Liver (tissue), 9 donors: ENCODE data around the gene HIVEP2. TPM values are rescaled to one million over a fixed set of nuclear protein-coding genes. Genes with fewer than 3 reads are reported as not detected.

ENCODE experiments used
- DNase-seq: peaks from one replicate; pipeline ENCODE4 v3.0.0-alpha.2; 2017; ENCODE audit warnings: low spot score
- H3K27ac ChIP-seq, 2 donors: one replicate each; pipeline ENCODE4 v1.7.0; 2013; ENCODE audit warnings: inconsistent platforms in 2 of 2, low read length in 2 of 2, control low read depth in 1 of 2, low read depth in 1 of 2, mild to moderate bottlenecking in 1 of 2
- H3K27me3 ChIP-seq, 4 donors: one replicate each; pipeline versions ENCODE4 v1.6.1 to v1.7.0; 2013; ENCODE audit warnings: low read length in 3 of 4, inconsistent platforms in 1 of 4, mild to moderate bottlenecking in 1 of 4, moderate library complexity in 1 of 4; ENCODE audit not compliant: control insufficient read depth in 4 of 4, insufficient read depth in 4 of 4
- H3K36me3 ChIP-seq, 4 donors: one replicate each; pipeline versions ENCODE4 v1.6.1 to v1.7.0; 2013; ENCODE audit warnings: low read length in 3 of 4, mild to moderate bottlenecking in 3 of 4, low read depth in 1 of 4, moderate library complexity in 1 of 4; ENCODE audit not compliant: control insufficient read depth in 4 of 4, insufficient read depth in 3 of 4
- H3K4me1 ChIP-seq, 4 donors: one replicate each; pipeline versions ENCODE4 v1.6.1 to v1.7.0; 2013; ENCODE audit warnings: low read length in 3 of 4, mild to moderate bottlenecking in 3 of 4, moderate library complexity in 1 of 4; ENCODE audit not compliant: control insufficient read depth in 4 of 4, insufficient read depth in 4 of 4
- H3K4me3 ChIP-seq, 3 donors: one replicate each; pipeline versions ENCODE4 v1.6.1 to v1.7.0; 2013; ENCODE audit warnings: low read length in 3 of 3, control low read depth in 1 of 3, low read depth in 1 of 3, mild to moderate bottlenecking in 1 of 3
- H3K9ac ChIP-seq, 2 donors: one replicate each; pipeline ENCODE4 v1.7.0; 2013; ENCODE audit warnings: low read length in 2 of 2, mild to moderate bottlenecking in 2 of 2, moderate library complexity in 2 of 2, control low read depth in 1 of 2, low read depth in 1 of 2
- H3K9me3 ChIP-seq, 4 donors: one replicate each; pipeline versions ENCODE4 v1.6.1 to v1.7.0; 2013; ENCODE audit warnings: low read length in 3 of 4; ENCODE audit not compliant: control insufficient read depth in 4 of 4
- EGR1 ChIP-seq, 2 donors: IDR thresholded peaks; 2 replicates each; pipeline ENCODE4 v1.6.1; 2016 to 2018; ENCODE audit warnings: antibody characterized with exemption in 2 of 2, low read depth in 2 of 2
- FOXA1 ChIP-seq: IDR thresholded peaks from 2 replicates; pipeline ENCODE4 v1.6.1; 2016; ENCODE audit warnings: antibody characterized with exemption
- FOXA2 ChIP-seq: IDR thresholded peaks from 2 replicates; pipeline ENCODE4 v1.6.1; 2016; ENCODE audit warnings: antibody characterized with exemption
- GABPA ChIP-seq, 2 donors: IDR thresholded peaks in 1 of 2; conservative IDR thresholded peaks in 1 of 2; 2 replicates each; pipeline ENCODE4 v1.6.1; 2016; ENCODE audit warnings: antibody characterized with exemption in 2 of 2, mild to moderate bottlenecking in 1 of 2, moderate library complexity in 1 of 2
- HNF4A ChIP-seq, 2 donors: conservative IDR thresholded peaks; 2 replicates each; pipeline ENCODE4 v1.6.1; 2016; ENCODE audit warnings: antibody characterized with exemption in 2 of 2, mild to moderate bottlenecking in 2 of 2
- HNF4G ChIP-seq: IDR thresholded peaks from 2 replicates; pipeline ENCODE4 v1.6.1; 2016; ENCODE audit warnings: antibody characterized with exemption
- JUND ChIP-seq, 2 donors: IDR thresholded peaks; 2 replicates each; pipeline ENCODE4 v1.6.1; 2016; ENCODE audit warnings: antibody characterized with exemption in 2 of 2
- NR2F2 ChIP-seq: IDR thresholded peaks from 2 replicates; pipeline ENCODE4 v1.6.1; 2016; ENCODE audit warnings: antibody characterized with exemption
- RAD21 ChIP-seq, 2 donors: IDR thresholded peaks; 2 replicates each; pipeline ENCODE4 v1.6.1; 2016; ENCODE audit warnings: antibody characterized with exemption in 2 of 2, mild to moderate bottlenecking in 2 of 2
- SP1 ChIP-seq: IDR thresholded peaks from 2 replicates; pipeline ENCODE4 v1.6.1; 2018; ENCODE audit warnings: antibody characterized with exemption, mild to moderate bottlenecking
- TAF1 ChIP-seq: conservative IDR thresholded peaks from 2 replicates; pipeline ENCODE4 v1.6.1; 2016; ENCODE audit warnings: antibody characterized with exemption, mild to moderate bottlenecking
- YY1 ChIP-seq: IDR thresholded peaks from 2 replicates; pipeline ENCODE4 v1.6.1; 2016; ENCODE audit warnings: antibody characterized with exemption, mild to moderate bottlenecking
- WGBS: extraction: QIAGEN DNeasy Blood & Tissue Kit; methylation state at CpG from one replicate; pipeline ENCODE4 v1.1.7; 2013; 5-methylcytosine and 5-hydroxymethylcytosine counted together
- polyA plus RNA-seq, 2 donors: library from polyadenylated mRNA; stranded (reverse) in 1 of 2; unstranded in 1 of 2; fragments of 200-250 nt in 1 of 2; fragments of >200 nt in 1 of 2; fragmentation: Nextera tagmentation in 1 of 2; extraction: Ambion mirVana in 1 of 2; gene quantifications; one replicate each; pipeline versions ENCODE4 v1.2.1 to v1.2.3, GENCODE V29; 2013 to 2015
- total RNA-seq, 2 donors: library from RNA; depleted of rRNA; stranded (reverse); fragments of >200 nt; gene quantifications; one replicate each; pipeline ENCODE4 v1.2.3, GENCODE V29; 2014
- TF ChIP-seq, protein P1 (sequence below): fragments of 150-350 bp; IDR thresholded peaks from 2 replicates; pipeline ENCODE4 v1.5.1; 2017; ENCODE audit warnings: improper control_type of control experiment, low read depth, low read length; ENCODE audit not compliant: missing input control
- TF ChIP-seq, protein P2 (sequence below): IDR thresholded peaks from 2 replicates; pipeline ENCODE4 v1.6.1; 2016; ENCODE audit warnings: antibody characterized with exemption
- TF ChIP-seq, protein P3 (sequence below): IDR thresholded peaks from 2 replicates; pipeline ENCODE4 v1.6.1; 2016; ENCODE audit warnings: antibody characterized with exemption
- TF ChIP-seq, protein P4 (sequence below): IDR thresholded peaks from 2 replicates; pipeline ENCODE4 v1.6.1; 2016; ENCODE audit warnings: antibody characterized with exemption, mild to moderate bottlenecking
- donor health status: healthy.
- donor health status: healthy.
- donor health status: healthy.
- donor health status: healthy.
- donor health status: healthy.

Gene HIVEP2
- total and polyA plus RNA-seq, 4 donors = 0.82 to 6.6 (median 1.3) TPM

DNA sequence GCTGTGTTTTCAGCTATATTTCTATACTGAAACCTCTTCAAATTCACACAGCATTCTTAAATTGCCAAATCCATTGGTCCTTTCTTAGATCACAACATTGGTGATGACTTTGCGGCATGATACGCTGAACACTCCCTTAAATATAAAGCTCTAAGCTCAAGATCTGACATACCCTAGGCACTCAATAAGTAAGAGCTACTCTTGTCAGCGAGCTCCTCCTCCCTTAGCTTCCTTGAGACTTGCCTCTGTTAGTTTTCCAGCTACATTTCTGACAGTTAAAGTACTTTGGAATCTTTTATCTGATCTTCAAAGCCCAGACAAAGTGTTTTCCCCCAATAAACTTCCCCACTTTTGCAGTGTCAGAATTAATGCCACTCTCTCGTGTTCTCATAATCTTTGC lies 117.0 kb downstream of the HIVEP2 start (continued):
- TF ChIP-seq, protein P1, sequence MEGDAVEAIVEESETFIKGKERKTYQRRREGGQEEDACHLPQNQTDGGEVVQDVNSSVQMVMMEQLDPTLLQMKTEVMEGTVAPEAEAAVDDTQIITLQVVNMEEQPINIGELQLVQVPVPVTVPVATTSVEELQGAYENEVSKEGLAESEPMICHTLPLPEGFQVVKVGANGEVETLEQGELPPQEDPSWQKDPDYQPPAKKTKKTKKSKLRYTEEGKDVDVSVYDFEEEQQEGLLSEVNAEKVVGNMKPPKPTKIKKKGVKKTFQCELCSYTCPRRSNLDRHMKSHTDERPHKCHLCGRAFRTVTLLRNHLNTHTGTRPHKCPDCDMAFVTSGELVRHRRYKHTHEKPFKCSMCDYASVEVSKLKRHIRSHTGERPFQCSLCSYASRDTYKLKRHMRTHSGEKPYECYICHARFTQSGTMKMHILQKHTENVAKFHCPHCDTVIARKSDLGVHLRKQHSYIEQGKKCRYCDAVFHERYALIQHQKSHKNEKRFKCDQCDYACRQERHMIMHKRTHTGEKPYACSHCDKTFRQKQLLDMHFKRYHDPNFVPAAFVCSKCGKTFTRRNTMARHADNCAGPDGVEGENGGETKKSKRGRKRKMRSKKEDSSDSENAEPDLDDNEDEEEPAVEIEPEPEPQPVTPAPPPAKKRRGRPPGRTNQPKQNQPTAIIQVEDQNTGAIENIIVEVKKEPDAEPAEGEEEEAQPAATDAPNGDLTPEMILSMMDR = no peak

DNA sequence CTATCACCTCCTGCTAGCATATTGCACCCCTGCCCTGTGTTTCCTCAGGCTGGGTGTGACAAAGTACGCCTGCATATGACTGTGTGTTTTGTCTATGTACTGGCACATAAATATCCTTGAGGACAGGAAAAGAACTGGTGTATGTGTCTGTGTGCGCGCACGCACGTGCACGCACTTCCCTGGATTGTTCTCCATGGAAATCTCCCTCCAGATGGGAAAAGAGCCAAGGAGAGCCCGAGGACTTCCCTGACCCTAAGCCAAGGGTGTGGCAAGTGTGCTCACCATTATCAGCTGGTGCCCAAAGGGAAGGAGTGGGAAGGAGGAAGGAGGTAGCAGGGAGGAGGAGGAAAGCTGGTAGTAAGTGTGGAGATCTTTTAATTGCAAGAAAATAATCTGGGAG lies 117.6 kb downstream of the HIVEP2 start:
- H3K9me3 ChIP-seq = no peaks in the 10 kb centered on the region
- H3K4me1 ChIP-seq = peaks cover 0 to 5% (median 2%) of the 10 kb centered on the region in 4 donors
- DNase-seq = no peak
- no peak overlapping the region for H3K9ac ChIP-seq
- TF ChIP-seq, protein P2, sequence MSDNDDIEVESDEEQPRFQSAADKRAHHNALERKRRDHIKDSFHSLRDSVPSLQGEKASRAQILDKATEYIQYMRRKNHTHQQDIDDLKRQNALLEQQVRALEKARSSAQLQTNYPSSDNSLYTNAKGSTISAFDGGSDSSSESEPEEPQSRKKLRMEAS = no peak
- TF ChIP-seq NR2F2 (peak; percentile 86), RAD21 (IDR thresholded peaks at IDR 0.05) (peak in 1 of 2 donors; percentile 13)
- no peak overlapping the region for H3K27ac ChIP-seq
- no peaks in the 10 kb centered on the region for H3K36me3 ChIP-seq
- H3K4me3 ChIP-seq = no peak overlapping the region
- 81% methylated on average over 7 of the region's 7 CpGs for WGBS
- H3K27me3 ChIP-seq = no peaks in the 10 kb centered on the region

DNA sequence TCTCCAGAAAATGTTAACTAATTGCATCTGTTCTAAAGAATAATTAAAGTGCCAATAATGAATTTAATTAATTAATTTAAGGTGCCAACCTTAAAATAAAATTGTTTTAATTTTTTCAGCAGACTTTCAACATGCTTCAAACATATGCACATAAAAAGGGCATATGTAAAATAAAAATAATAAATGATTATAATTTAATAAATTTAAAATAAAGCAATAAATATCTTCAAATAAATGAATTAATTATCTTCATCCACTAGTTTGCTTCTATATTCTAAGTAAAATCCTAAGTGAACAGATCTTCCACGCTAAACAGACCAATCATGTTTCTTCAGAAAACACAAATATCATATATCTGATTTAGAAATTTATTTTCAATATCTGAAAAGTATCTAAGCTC lies 119.2 kb downstream of the HIVEP2 start:
- WGBS = 99% methylated on average over 1 of the region's 1 CpG
- H3K9me3 ChIP-seq = no peaks in the 10 kb centered on the region
- DNase-seq = no peak
- no peak overlapping the region for H3K4me3 ChIP-seq
- no peak overlapping the region for H3K9ac ChIP-seq
- no peaks in the 10 kb centered on the region for H3K36me3 ChIP-seq
- no peaks in the 10 kb centered on the region for H3K27me3 ChIP-seq
- TF ChIP-seq HNF4A (conservative IDR thresholded peaks at IDR 0.05) (no peak), NR2F2 (no peak)
- peaks cover 5 to 20% (median 14%) of the 10 kb centered on the region in 4 donors for H3K4me1 ChIP-seq
- H3K27ac ChIP-seq = no peak overlapping the region

DNA sequence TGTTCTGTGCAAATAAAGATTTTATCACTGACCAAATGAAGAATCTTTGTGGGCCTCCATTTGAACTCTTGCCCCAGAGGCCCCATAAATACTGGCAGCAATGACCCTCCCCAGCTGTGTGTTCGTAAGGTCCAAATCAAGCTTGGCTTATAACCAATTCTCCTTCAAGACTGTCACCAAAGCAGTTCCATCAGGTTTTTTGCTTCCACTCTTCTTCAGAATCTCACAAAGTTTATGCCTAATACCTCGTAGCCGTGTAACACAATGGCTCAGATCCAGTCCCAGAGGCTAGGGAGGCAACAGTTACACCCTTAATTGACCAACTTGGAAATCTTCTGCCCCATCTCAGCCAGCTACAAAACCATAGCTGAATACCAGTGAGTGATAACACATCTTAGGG lies 120.5 kb downstream of the HIVEP2 start:
- no peak for DNase-seq
- Histone ChIP-seq H3K27ac (no peak overlapping the region), H3K4me1 (peaks cover 5 to 31% (median 24%) of the 10 kb centered on the region in 4 donors), H3K9ac (no peak overlapping the region), H3K9me3 (no peaks in the 10 kb centered on the region), H3K36me3 (no peaks in the 10 kb centered on the region), H3K4me3 (no peak overlapping the region), H3K27me3 (no peaks in the 10 kb centered on the region)
- TF ChIP-seq, protein P3, sequence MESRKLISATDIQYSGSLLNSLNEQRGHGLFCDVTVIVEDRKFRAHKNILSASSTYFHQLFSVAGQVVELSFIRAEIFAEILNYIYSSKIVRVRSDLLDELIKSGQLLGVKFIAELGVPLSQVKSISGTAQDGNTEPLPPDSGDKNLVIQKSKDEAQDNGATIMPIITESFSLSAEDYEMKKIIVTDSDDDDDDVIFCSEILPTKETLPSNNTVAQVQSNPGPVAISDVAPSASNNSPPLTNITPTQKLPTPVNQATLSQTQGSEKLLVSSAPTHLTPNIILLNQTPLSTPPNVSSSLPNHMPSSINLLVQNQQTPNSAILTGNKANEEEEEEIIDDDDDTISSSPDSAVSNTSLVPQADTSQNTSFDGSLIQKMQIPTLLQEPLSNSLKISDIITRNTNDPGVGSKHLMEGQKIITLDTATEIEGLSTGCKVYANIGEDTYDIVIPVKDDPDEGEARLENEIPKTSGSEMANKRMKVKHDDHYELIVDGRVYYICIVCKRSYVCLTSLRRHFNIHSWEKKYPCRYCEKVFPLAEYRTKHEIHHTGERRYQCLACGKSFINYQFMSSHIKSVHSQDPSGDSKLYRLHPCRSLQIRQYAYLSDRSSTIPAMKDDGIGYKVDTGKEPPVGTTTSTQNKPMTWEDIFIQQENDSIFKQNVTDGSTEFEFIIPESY = no peak
- TF ChIP-seq TAF1 = no peak
- TF ChIP-seq, protein P2 = no peak
- TF ChIP-seq GABPA (IDR thresholded peaks at IDR 0.05 in 1 of 2, conservative IDR thresholded peaks at IDR 0.05 in 1 of 2) = no peak
- TF ChIP-seq HNF4G = no peak
- TF ChIP-seq SP1 = no peak
- TF ChIP-seq, protein P4, sequence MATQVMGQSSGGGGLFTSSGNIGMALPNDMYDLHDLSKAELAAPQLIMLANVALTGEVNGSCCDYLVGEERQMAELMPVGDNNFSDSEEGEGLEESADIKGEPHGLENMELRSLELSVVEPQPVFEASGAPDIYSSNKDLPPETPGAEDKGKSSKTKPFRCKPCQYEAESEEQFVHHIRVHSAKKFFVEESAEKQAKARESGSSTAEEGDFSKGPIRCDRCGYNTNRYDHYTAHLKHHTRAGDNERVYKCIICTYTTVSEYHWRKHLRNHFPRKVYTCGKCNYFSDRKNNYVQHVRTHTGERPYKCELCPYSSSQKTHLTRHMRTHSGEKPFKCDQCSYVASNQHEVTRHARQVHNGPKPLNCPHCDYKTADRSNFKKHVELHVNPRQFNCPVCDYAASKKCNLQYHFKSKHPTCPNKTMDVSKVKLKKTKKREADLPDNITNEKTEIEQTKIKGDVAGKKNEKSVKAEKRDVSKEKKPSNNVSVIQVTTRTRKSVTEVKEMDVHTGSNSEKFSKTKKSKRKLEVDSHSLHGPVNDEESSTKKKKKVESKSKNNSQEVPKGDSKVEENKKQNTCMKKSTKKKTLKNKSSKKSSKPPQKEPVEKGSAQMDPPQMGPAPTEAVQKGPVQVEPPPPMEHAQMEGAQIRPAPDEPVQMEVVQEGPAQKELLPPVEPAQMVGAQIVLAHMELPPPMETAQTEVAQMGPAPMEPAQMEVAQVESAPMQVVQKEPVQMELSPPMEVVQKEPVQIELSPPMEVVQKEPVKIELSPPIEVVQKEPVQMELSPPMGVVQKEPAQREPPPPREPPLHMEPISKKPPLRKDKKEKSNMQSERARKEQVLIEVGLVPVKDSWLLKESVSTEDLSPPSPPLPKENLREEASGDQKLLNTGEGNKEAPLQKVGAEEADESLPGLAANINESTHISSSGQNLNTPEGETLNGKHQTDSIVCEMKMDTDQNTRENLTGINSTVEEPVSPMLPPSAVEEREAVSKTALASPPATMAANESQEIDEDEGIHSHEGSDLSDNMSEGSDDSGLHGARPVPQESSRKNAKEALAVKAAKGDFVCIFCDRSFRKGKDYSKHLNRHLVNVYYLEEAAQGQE = no peak
- no peak for TF ChIP-seq YY1
- TF ChIP-seq FOXA1 = no peak
- TF ChIP-seq FOXA2 = no peak
- no peak for TF ChIP-seq EGR1 (IDR thresholded peaks at IDR 0.05; ENCODE audit: low read depth in 2 of 2)
- TF ChIP-seq JUND (IDR thresholded peaks at IDR 0.05) = no peak
- TF ChIP-seq NR2F2 = no peak
- 52% methylated on average over 3 of the region's 3 CpGs for WGBS
